HuH-7 (cell line): ENCODE measurements around the gene TPPP3.

ENCODE experiments used
- DNase-seq: peaks from one replicate; pipeline ENCODE4 v3.0.0; 2011; ENCODE audit warnings: low spot score

TPPP3 gene

DNA sequence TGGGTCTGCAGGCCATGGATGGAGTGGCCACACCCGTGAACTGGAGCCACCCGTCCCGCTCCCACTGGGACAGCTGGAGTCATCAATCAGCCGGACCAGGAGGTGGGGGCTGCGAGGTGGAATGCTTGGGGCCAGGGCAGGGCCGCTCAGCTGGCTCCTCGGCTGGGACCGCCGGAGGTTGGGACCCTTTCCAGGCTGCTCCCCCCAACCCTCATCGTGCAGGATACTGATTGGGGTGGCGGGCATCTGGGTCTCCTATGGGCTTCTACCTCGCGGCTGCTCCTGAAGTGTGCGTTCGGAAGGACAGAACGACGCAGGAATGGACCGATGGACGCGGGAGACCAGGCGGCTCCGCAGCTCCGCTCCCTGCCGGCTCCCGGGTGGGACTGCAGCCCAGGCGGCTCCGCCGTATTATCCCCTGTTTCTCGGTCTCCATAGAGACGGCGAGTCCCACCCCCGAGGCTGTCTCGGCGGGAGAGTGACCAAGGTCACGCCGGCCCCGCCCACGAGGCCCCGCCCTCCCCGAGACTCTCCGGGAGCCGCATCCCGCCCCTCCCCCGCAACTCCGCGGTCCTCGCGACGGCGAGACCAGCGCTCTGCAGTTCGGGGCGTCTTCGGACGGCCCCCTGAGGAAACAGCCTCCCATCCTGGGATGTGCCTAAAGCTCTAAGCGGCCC, at the start of gene TPPP3:
TSS of gene TPPP3 (minus strand) at position 388 of the 677 bp plus-strand sequence. CDS start 2,387 bp downstream, outside the sequence.
- DNase-seq, result peak; percentile 92

DNA sequence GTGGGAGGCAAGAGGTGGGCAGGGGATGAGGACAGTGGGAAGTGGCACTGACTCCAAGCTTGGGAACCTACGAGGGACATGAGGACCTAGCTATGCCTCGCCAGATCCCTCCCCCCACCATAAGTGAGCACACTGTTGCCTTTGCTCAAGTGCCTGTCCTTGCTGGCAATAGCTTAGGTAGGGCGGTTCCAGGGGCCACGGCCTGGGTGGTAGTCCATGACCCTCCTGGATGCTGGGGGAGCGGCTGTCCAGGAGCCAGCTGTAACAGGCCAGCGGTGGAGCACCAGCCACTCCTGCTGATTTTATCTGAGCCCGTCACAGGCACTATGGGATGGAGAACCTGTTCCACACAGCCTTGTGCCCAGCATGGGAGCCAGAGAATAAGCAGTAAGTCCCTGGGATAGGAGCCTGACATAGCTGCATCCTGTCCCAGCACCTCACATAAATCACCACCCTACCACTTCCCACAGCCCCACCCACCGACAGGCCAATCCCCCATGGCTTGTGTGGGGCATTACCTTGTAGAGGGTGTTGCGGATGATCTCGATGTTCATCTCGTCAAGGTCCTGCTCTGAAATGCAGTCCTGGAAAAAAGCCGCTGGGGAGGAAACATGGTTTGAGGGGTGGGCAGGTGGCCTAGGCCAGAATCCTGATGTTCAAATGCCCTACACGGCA, 49.4 kb upstream of the TPPP3 start:
- DNase-seq, result no peak

DNA sequence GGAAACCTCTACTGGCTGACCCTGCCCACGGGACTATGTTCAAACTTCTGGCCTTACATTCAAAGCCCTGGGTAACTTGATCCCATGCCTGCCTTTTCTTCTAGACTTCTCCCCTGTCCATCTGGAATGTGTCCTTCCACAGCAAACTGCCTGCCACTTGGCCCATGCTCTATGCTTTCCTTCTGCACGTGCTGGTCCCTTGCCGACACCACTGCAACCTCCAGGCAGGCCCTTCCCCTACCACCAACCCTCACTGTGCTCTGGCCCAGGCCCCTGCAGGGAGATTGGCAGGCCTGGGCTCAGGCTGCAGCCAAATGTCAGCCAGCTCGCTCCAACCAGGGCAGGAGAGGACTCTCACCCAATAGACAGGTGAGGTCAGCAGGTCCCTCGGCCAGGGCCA, 48.6 kb upstream of the TPPP3 start:
- no peak for DNase-seq

DNA sequence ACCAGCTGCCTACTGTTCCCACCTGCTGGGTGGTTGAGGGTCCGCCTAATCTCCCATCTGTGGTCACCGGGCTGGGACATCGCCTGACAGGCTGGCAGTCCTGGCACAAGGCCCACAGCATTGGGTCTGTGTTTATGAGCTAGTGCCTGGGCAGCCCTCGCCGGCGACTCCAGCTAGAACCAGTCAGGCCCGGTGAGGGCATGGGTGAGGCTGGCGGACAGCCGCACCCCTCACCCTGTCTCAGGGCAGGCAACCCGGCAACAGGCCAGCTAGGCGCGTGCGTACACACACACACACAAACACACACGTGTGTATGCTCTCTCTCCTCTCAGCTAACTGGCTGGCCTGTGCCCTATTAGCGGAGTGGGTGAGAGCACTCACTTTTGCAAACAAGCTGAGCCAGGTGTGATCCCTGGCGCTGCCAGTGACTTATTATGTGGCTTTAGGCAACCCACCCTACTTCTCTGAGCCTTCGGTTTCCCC, 48.0 kb upstream of the TPPP3 start:
- no peak for DNase-seq

DNA sequence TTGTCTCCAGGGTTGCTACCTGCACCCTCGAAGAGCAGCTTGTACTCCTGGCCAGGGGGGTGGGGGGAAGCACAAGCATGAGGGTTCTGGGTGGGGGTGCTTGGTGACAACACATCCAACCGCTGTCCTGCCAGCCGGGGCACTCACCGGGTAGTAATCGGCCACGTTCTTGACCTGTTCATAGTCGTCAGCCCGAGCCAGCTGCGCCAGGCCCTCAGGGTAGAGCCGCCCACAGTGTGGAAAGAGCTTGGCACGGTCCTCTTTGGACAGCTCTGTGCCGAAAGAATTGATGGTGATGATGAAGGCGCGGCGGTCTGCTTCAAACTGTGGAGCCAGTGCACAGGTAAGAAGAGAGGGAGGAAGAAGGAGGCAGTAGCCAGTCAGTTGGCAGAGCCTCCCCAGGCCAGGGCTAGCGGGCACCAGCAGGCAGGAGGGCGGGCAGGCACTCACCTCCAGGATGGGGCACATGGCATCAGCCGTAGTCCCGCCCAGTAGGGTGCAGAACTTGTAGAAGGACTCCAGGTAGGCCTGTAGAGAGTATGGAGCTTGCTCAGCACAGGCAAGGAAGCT, 45.6 kb upstream of the TPPP3 start:
- DNase-seq, result no peak

DNA sequence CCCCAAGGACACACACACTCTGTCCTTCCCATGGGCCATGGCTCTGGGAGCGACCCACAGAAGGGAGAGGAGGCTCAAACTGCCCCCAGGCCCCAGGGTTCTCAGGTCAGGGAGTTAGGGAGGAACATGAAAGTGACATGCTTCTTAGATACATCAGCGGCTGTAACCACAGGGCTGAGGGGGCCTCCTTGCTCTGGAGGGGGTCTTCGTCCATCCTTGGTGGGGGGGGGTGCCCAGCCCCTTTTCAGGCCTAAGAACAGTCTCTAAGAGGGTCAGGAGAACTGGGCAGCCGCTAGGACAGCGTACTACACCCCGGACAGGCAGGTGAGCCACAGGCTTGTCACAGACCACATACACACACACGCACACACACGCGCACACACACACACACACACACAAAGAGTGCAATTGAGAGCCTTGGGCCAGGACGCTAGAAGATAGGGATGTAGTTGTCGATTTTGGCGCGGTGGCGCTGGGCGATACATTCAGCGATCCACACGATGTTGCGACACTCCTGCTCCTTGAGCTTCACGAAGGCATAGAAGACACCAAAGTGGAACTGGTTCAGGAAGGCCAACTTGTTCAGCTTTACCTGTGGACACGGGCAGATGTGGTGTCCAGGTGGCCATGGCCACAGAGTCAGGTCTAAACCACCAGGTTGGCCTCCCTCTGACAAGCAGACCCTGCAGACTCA, 44.9 kb upstream of the TPPP3 start:
- DNase-seq, result no peak

DNA sequence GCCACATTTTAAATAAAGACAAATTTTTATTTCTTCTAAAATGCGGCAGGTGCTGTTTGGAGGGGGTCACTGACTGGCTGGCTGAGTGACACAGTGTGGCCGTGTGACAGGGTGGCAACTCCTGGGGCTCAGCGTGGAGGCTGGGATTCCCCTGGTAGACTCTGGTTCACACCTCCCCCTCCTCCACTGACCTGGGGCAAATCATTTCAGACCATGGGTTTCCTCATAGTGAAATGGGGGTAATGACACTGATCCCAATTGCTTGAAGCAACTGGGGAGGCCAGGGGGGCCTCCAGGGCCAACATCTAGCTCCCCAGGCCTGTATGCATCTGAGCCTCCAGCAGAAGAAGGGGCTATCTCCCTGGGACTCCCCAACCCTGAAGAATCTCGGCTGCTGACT, 44.2 kb upstream of the TPPP3 start:
- no peak for DNase-seq

DNA sequence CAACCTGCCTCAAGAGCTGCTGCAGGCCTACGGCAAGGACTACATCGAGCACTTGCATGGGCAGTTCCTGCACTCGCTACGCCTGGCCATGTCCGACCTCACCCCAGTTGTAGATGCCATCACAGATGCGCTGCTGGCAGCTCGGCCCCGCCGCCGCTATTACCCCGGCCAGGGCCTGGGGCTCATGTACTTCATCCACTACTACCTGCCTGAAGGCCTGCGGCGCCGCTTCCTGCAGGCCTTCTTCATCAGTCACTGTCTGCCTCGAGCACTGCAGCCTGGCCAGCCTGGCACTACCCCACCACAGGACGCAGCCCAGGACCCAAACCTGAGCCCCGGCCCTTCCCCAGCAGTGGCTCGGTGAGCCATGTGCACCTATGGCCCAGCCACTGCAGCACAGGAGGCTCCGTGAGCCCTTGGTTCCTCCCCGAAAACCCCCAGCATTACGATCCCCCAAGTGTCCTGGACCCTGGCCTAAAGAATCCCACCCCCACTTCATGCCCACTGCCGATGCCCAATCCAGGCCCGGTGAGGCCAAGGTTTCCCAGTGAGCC, 43.4 kb upstream of the TPPP3 start:
- DNase-seq, result no peak

DNA sequence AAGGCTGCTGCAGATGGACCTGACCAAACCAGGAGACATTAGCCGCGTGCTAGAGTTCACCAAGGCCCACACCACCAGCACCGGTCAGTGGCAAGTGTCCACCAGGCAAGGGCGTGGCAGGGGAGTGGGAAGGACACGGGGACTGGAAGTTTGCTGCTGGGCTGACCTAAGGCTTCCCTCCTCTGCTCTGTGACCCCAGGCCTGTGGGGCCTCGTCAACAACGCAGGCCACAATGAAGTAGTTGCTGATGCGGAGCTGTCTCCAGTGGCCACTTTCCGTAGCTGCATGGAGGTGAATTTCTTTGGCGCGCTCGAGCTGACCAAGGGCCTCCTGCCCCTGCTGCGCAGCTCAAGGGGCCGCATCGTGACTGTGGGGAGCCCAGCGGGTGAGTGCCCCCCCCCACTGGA, 42.5 kb upstream of the TPPP3 start:
- no peak for DNase-seq

DNA sequence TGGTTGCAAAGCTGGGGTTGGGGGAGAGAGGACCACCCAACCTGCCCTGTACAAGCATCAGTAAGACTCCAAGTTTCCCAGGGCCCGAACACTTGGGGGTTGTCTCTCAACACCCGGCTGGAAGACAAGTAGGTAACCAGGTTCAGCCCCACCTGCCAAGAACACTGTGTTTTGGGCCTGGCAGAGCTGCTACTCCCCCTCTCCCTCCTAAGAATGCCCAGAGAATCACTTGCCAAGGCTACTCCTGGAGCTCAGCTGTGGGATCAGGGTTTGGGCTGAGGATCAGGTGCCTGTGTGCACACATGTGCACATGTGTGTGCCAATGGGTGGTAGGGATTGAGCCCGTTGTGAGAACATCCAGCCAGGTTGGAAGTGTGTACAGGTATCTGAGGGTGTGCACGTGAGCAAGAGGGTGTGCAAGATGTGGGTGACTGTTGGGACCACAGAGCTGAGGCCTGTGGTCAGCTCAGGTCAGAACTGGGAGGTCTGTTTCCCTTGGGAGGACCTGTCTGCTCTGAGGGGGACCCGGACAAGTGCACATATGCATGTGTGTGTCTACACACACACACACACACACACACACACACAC, 39.9 kb upstream of the TPPP3 start:
- DNase-seq, result no peak

DNA sequence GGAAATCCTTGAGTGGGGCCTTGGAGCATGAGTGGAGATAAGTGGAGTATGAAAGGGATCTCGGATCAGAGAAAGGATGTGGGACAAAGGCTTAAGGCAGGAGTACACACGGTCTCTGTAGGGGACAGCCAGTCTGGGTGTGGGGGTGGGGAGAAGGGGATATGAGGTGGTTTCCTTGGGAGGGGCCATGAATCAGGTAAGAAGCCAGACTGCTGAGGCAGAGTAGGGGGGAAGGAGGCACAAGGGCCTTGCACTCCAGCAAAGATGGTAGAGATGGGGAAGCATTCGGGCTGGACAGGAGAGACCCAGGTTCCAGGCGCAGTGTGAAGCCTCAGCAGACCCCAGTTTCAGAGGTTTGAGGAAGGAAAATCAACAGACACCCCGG, 39.2 kb upstream of the TPPP3 start:
- DNase-seq, result no peak

DNA sequence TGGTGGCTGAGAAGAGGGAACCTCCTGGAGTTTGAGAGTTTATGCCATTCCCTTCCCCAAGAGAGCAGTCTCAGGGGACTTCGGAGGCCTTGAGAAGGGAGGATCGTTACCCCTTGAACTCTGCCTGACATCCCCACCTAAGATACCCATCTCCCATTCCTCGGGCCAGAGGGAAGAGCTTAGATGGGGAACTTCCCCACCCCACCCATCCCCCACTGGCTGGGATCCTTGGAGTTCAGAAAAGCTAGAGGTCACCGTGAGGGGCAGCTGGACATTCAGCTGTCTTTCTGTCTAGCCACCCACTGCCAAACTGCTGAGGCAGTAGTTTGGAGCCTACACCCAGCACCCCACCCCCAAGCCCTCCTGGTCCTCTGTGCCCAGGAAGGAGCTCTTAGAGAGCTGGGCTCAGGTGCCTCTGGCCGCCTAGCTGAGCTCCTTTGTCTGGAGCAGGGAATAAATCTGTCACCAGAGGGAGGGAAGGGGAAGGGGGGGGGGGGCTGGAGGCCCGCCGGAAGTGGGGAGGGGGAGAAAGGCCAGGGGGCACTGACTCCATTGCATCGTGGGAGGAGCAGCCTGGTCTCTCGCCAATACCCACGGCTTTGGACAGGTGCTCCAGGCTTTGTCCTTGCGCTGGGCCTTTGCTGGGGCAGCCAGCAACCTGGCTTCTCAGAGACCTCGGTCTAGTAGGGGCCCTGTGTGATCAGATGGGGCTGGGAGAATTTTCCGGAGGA, 38.6 kb upstream of the TPPP3 start:
- DNase-seq, result peak; percentile 46

DNA sequence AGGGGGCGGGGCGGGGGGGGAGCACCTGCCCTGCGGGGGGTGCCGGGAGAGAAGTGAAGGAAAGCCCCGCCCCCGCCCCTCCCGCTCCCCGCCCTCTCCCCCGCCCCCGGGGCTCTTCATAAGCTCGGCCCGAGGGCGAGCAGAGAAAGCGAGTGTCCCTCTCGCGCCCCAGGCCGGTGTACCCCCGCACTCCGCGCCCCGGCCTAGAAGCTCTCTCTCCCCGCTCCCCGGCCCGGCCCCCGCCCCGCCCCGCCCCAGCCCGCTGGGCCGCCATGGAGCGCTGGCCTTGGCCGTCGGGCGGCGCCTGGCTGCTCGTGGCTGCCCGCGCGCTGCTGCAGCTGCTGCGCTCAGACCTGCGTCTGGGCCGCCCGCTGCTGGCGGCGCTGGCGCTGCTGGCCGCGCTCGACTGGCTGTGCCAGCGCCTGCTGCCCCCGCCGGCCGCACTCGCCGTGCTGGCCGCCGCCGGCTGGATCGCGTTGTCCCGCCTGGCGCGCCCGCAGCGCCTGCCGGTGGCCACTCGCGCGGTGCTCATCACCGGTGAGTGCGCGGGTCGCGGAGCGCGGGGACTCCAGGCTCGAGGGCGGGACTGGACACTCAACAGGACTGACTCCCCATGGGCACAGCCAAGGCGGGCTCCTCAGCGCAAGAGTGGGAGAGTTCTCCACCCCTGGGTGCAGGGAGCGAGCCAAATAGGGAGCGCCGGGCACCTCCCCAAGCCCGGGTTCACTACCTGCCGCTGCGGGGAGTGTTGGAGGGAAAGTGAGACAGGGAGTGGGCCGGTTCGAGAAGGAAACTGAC, 37.9 kb upstream of the TPPP3 start, which contains the start of gene HSD11B2:
TSS of gene HSD11B2 (plus strand) at position 145 of the 798 bp plus-strand sequence. CDS start at position 273, 128 bp downstream.
- DNase-seq, result peak; percentile 89

DNA sequence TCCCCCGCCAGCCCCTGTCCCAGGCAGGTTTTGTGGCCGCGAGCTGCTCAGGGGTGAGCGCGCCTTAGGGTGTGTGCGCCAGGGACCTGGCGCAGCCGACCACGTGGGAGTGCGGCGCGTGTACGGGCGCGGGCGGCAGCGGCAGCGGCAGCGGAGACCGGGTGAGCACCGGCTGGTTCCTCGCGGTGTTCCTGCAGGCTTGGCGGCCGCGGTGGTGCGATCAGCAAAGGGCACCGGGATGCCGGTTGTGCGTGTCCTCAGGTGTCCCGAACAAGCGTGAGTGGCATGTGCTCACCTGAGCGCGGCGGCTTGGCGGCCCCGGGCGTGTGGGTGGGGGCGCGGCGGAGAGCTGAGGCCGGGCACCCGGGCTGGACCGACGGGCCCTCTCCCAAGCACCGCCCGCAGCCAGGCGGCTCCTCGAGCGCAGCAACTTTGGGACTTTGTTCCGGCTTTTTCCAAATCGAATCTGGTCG, 37.2 kb upstream of the TPPP3 start:
- peak; percentile 41 for DNase-seq

DNA sequence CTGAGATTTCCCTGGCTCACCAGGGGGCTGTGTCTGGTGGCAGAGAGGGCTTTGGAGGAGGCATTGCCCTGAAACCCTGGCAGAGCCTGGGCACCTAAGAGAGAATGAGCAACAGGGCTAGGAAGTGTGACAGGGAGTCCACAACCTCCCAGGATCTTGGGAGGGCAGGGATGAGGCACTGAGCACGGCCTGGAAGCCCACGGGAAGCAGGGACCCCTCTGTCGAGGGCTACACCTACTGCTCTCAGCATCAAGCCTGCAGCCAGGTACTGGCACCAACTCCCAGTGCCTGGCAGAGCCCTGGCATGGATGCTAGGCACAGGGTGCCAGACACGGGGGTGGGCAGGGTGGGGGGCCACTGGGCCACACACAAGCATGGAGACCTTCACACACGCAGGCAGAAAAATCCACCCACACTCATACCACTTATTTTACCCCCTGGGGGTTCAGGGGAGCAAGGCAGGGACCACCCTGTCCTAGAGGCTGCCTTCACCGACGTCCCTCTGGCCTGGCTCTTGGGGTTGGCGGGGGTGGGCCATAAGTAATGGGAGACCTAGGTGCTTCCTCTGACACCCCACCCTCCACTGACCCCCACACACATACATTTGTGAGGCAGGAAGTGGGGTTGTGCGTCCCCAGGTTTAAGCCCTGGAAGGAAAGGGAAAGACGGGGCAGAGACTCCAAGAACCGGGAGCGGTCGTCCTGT, 36.7 kb upstream of the TPPP3 start:
- no peak for DNase-seq

DNA sequence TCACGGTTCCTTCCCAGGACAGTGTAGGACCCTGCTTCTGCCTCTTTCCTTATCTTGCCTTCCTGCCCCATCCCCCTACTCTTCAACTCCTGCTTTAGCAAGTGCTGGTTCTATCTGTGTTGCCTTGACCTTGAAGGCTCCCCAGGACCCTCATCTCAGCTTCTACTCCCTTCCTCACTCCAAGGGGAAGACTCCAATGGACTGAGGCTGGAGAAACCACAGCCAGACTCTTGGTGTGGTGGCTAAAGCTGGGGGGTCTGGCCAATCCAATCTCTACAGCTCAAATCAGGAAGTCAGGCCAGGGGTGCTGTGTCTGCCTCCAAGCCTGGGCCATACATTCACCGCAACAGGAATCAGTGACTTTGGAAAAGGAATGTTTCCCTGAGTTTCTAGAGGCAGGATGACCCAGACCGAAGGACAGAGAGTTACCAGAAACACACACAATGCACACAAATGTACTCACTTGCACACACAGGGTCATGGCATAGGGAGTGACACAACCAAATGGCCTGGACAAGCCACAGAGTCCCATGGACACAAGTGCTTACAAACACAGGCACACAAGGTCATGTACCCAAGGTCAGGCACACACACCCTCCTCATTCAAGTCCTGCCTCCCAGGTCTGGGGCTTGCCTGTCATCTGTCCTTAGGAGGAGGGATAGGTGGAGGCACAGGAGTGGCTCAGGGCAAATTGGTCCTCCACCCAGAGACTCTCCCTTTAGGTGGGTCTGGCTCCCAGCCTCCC, 35.9 kb upstream of the TPPP3 start:
- no peak for DNase-seq

DNA sequence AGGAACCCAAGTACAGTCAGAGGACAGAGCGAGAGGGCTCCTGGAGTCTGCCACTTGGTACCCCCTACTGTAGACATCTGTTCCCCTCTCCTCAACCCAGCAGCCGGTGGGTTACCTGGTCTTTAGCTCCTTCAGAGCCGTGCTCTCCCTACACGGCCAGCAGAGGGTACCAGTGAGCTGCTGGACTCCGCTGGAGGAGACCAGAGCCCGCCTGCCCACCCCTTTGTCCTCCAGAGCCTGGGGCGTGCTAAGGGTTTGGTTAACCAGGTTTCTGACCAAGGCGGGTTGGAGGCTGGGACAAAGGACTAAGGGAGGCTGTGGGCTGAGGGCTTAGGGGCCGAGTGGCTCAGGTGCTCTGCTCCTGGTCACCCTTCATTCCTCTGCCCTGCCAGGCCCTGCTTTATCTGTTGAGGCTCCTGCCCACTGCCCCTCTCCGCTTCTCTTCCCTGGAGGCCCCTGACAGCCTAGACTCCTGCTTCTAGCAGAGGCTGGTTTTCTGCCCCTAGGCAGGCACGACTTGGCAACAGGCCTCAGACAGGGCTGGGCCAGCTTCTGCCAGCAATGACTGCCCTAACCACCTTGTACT, 34.9 kb upstream of the TPPP3 start:
- DNase-seq, result peak; percentile 91

DNA sequence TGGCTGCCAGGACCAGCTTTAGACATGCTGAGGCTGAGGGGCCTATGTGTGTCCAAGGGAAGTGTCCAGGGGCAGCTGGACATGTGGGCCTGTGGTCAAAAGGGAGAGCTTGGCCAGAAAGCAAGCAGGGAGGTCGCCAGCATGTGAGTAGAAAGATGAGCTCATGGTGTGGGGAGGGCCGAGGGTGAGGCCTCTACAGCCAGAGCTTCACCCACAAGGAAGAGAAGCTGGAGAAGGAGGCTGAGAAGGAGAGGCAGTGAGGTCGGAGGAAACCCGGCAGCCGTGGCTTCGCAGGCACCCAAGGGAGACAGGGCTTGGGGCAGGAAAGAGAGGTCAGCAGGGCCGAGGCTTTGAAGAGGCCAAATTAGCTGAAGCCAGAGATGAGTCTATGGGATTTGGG, 33.7 kb upstream of the TPPP3 start:
- no peak for DNase-seq

DNA sequence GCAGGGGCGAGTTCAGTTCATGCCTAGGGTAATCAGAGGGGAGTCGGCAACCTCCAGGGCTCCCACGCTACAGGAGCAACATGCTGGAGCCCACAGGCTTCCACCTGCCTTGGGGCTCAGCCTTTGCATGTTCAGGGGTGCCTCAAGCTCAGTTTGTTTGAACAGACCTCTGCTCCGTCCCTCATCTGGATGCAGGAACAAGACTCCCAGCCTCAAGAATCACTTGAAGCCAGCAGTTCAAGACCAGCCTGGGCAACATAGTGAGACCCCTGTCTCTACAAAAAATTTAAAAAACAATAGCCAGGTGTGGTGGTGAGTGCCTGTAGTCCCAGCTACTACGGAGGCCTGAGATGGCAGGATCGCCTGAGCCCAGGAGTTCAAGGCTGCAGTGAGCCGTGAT, 32.7 kb upstream of the TPPP3 start:
- DNase-seq, result no peak
